Activated CD8-positive, alpha-beta memory T cell treated with anti-CD3 and anti-CD28 coated beads for 1 hour (primary cell): ENCODE data around the gene FGF23.

Source experiments
- DNase-seq, 2 donors: peaks; one replicate each; pipeline ENCODE4 v3.0.0-alpha.2; 2020; ENCODE audit warnings: low read depth in 1 of 2; ENCODE audit errors: extremely low read depth in 1 of 2

The FGF23 gene

DNA sequence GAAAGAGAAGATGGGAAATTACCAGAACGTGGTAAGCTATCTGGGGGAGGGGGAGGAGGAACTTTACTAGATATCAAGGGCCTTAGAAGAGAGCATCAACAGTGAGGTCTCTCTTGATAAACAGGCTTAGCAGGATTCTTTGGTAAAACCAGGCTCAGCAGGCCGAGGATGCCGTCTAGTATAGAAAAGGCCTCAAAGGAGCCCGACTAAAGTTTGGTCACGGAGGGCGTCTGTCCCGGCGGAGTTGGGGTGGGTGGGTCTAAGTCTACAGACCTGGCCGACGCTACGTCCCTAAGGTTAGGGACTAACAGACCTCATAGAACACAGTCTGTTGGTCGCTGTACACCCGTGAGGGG, 59.0 kb downstream of the FGF23 start:
- no peak for DNase-seq
